Measurements from ENCODE around the gene TRAPPC2L. TPM values are rescaled to one million over a fixed set of nuclear protein-coding genes. Genes with fewer than 3 reads are reported as not detected.

Gene TRAPPC2L
- total and polyA plus RNA-seq, 2 of the 13 experiments (the other 11 are each of a cell fraction or from before 2014, with no cell fraction given), result 96.3 to 107 TPM

DNA sequence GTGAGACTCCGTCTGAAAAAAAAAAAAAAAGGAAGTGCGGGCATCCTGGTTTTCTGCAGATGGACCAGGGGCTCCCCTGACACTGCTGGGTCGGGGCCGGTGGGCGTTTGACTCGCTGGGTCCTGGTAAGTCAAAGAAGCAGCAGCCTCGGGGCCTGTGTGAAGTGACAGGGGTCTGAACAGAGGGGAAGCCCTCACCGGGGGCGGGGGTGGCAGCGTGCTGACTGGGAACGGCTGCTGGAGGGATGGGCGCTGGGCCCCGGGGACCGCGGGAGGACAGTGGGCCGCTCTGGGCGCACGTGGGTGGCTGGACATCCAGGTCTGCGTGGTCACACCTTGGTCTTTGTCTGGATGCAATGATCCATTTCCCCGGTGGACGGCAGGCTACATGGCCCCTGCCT, 8.4 kb upstream of the TRAPPC2L start:
- Histone ChIP-seq H2AFZ (ENCODE audit: low read length) (no peak overlapping the region), H3K9ac (ENCODE audit: insufficient read depth, low read depth, low read length) (no peak overlapping the region), H3K36me3 (replicated peaks in 1 of 2; ENCODE audit: control insufficient read depth in 1 of 2, insufficient read depth in 2 of 2, low read length in 2 of 2) (peaks cover 0 to 3% of the 10 kb centered on the region in 2 experiments; a peak in 2 of 5 replicates), H3K79me2 (ENCODE audit: insufficient read depth, low read length) (no peaks in the 10 kb centered on the region), H3K4me3 (replicated peaks in 1 of 3; ENCODE audit: insufficient read depth in 1 of 3, low read depth in 2 of 3, low read length in 3 of 3) (no peak overlapping the region), H3K27me3 (ENCODE audit: control insufficient read depth in 1 of 2, insufficient read depth in 2 of 2, low read length in 2 of 2) (no peaks in the 10 kb centered on the region), H3K27ac (ENCODE audit: extremely low read length, insufficient read depth, low read length) (no peak overlapping the region), H3K4me2 (ENCODE audit: low read depth, low read length) (no peak overlapping the region), H4K20me1 (ENCODE audit: insufficient read depth, low read length) (peaks cover 3% of the 10 kb centered on the region; the same call in 1 of the 2 replicates), H3K9me3 (ENCODE audit: low read length) (no peaks in the 10 kb centered on the region), H3K4me1 (ENCODE audit: insufficient read depth, low read length) (no peaks in the 10 kb centered on the region)
- BruUV-seq (replicated peaks), result no TSS peak
- ATAC-seq (no peak), DNase-seq (ENCODE audit: low spot score) (no peak), FAIRE-seq (no peak)
- TF ChIP-seq ATF7-NPFF (CRISPR knock-in tag; IDR thresholded peaks at IDR 0.05; ENCODE audit: low read depth), result no peak
- no peak for TF ChIP-seq ZNF614 (CRISPR knock-in tag; IDR thresholded peaks at IDR 0.05; ENCODE audit: borderline replicate concordance)
- no peak for TF ChIP-seq MXI1 (IDR thresholded peaks at IDR 0.05; ENCODE audit: borderline replicate concordance, low read depth, low read length)
- TF ChIP-seq ETV5 (CRISPR knock-in tag; IDR thresholded peaks at IDR 0.05; ENCODE audit: borderline replicate concordance), result no peak
- TF ChIP-seq SMAD3 (CRISPR knock-in tag; IDR thresholded peaks at IDR 0.05), result no peak
- TF ChIP-seq ZNF766 (CRISPR knock-in tag; IDR thresholded peaks at IDR 0.05; ENCODE audit: borderline replicate concordance), result no peak
- no peak for TF ChIP-seq RXRB (CRISPR knock-in tag; IDR thresholded peaks at IDR 0.05; ENCODE audit: borderline replicate concordance)
- no peak for TF ChIP-seq ZEB1 (IDR thresholded peaks at IDR 0.05; ENCODE audit: insufficient replicate concordance, low read depth)
- TF ChIP-seq NAIF1 (CRISPR knock-in tag; IDR thresholded peaks at IDR 0.05; ENCODE audit: borderline replicate concordance), result no peak
- no peak for TF ChIP-seq SRY (CRISPR knock-in tag; IDR thresholded peaks at IDR 0.05)
- TF ChIP-seq, protein P1, sequence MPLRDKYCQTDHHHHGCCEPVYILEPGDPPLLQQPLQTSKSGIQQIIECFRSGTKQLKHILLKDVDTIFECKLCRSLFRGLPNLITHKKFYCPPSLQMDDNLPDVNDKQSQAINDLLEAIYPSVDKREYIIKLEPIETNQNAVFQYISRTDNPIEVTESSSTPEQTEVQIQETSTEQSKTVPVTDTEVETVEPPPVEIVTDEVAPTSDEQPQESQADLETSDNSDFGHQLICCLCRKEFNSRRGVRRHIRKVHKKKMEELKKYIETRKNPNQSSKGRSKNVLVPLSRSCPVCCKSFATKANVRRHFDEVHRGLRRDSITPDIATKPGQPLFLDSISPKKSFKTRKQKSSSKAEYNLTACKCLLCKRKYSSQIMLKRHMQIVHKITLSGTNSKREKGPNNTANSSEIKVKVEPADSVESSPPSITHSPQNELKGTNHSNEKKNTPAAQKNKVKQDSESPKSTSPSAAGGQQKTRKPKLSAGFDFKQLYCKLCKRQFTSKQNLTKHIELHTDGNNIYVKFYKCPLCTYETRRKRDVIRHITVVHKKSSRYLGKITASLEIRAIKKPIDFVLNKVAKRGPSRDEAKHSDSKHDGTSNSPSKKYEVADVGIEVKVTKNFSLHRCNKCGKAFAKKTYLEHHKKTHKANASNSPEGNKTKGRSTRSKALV (CRISPR knock-in tag; IDR thresholded peaks at IDR 0.05), result no peak
- intact Hi-C loops (cut with micrococcal nuclease; ENCODE audit: unreplicated experiment), result no loop called here
- ChIA-PET CTCF (ENCODE audit: low intra/inter-chr PET ratio, low total read pairs) (no interaction called here), POLR2A (interaction anchor here (1.1 kb wide), 1 partner anchor 8 kb away, joined by 3 read pairs; the partner anchor contains the start of genes GALNS and TRAPPC2L)
- 89% methylated on average over 16 of the region's 21 CpGs for WGBS (ENCODE audit: low lambda C conversion rate)
- in situ Hi-C loops (cut with HindIII; ENCODE audit: extremely low pct_ligation_motif_present, low pct_unique_long_range_greater_than_20kb), result no loop called here

All from HepG2 (cell line).